ENCODE measurements around the gene COG8. TPM values are rescaled to one million over a fixed set of nuclear protein-coding genes. Genes with fewer than 3 reads are reported as not detected.

The COG8 gene
- total RNA-seq, 4 donors from 2014 or later: 27.9 to 40.1 (median 37.5) TPM

GRCh38 chr16:69364088-69364487 lies 24.7 kb upstream of the COG8 start:
- TF ChIP-seq CTCF (IDR thresholded peaks at IDR 0.05; ENCODE audit: low read depth): no peak

GRCh38 chr16:69363281-69363717 lies 23.9 kb upstream of the COG8 start:
- TF ChIP-seq CTCF (IDR thresholded peaks at IDR 0.05; ENCODE audit: low read depth): no peak

GRCh38 chr16:69351309-69352027 lies 12.1 kb upstream of the COG8 start, which contains the start of gene TMED6:
TMED6 (minus strand) TSS chr16:69351786; CDS start chr16:69351753, 33 bp downstream.
- no peak for TF ChIP-seq CTCF (IDR thresholded peaks at IDR 0.05; ENCODE audit: low read depth)

- no peak for TF ChIP-seq CTCF (IDR thresholded peaks at IDR 0.05; ENCODE audit: low read depth)
Measured at GRCh38 chr16:69350536-69351133, 11.3 kb upstream of the COG8 start.

- TF ChIP-seq CTCF (IDR thresholded peaks at IDR 0.05; ENCODE audit: low read depth): no peak
Measured at GRCh38 chr16:69349536-69349935, 10.2 kb upstream of the COG8 start.

GRCh38 chr16:69348222-69348621 lies 8.9 kb upstream of the COG8 start:
- TF ChIP-seq CTCF (IDR thresholded peaks at IDR 0.05; ENCODE audit: low read depth): no peak

GRCh38 chr16:69346683-69347082 lies 7.3 kb upstream of the COG8 start:
- no peak for TF ChIP-seq CTCF (IDR thresholded peaks at IDR 0.05; ENCODE audit: low read depth)

All from subcutaneous adipose tissue (tissue), 4 donors.